Activated CD4-positive, alpha-beta T cell treated with anti-CD3 and anti-CD28 coated beads, Interleukin-2, amount 50 U/mL, for 1 hour (primary cell): ENCODE results near the gene GNPTG.
A peak's percentile ranks its signal among the peaks of the same experiment; 100 is the strongest.

Source experiments
- DNase-seq: peaks from one replicate; pipeline ENCODE4 v3.0.0-alpha.2; 2020

The GNPTG gene

DNA sequence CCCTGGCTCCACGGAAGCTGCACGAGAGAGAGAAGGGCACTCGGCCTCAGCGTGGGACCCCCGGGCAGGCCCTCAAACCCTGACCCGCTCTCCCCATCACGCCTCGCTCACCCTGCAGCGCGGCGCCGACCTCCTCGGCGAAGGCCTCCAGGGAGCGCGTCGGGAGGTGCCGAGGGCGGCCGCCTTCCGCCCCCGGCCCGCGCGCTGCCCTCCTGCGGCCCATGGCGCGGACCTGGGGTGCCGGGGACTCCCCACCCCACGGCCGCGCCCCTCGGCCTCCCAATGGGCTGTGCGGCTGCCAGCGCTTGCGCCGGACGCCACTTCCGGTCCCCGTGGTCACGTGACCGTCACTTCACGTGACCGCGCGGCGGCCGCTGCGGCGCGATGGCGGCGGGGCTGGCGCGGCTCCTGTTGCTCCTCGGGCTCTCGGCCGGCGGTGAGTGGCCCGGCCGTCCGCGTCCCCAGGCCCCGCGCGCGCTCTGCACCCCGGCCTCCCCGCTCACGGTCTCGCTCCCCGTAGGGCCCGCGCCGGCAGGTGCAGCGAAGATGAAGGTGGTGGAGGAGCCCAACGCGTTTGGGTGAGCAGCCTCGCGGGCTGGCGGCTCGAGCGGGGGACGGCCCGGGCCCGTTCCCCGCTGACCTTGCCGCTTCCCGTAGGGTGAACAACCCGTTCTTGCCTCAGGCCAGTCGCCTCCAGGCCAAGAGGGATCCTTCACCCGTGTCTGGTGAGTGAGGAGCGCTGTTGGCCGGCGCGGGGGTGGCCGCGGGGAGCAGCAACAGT is at the start of gene GNPTG, which contains the start of gene TSR3:
Gene GNPTG, plus strand, starts transcription at position 350 of the 781 bp plus-strand sequence. Its CDS starts 35 bp downstream, at position 385.
Gene TSR3, minus strand, starts transcription at position 297 of the 781 bp plus-strand sequence. Its CDS starts 74 bp downstream, at position 223.
- peak; percentile 79 for DNase-seq

DNA sequence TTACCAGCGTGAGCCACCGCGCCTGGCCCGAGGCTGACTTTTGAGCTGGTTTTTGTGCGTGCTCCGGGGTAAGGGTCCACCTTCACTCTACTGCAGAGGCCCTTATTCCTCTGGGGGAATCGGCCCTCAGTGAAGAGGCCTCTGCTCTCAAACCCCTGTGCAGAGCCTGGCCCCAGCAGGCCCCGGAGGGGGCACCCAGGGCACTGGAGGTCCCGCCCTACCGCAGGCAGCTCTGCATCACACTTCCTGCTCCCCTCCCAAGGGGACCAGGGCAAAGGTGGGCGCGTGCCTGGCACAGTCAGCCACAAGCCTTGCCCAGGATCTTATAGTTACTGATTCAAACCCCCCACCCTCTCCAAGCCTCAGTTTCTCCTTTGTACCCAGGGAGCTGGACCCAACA is 45.9 kb upstream of the GNPTG start:
- no peak for DNase-seq

DNA sequence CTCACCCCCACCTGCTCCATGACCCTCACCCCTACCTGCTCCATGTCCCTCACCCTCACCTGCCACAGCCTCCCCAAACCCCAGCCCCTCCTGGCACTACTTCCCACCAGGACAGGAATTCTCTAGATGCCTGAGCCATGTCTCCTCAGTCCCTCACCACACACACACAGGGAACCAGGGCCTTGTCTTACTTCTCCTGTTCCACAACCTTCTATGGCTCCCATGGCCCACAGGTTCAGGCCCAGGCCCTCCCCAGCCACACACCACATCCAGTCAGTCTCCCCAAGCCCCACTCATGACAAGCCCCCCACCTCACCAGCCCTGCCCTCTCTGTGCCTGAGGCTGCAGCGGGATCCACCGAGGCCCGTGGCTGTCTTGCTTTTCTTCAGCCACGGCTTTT is 45.4 kb upstream of the GNPTG start:
- DNase-seq, result no peak

DNA sequence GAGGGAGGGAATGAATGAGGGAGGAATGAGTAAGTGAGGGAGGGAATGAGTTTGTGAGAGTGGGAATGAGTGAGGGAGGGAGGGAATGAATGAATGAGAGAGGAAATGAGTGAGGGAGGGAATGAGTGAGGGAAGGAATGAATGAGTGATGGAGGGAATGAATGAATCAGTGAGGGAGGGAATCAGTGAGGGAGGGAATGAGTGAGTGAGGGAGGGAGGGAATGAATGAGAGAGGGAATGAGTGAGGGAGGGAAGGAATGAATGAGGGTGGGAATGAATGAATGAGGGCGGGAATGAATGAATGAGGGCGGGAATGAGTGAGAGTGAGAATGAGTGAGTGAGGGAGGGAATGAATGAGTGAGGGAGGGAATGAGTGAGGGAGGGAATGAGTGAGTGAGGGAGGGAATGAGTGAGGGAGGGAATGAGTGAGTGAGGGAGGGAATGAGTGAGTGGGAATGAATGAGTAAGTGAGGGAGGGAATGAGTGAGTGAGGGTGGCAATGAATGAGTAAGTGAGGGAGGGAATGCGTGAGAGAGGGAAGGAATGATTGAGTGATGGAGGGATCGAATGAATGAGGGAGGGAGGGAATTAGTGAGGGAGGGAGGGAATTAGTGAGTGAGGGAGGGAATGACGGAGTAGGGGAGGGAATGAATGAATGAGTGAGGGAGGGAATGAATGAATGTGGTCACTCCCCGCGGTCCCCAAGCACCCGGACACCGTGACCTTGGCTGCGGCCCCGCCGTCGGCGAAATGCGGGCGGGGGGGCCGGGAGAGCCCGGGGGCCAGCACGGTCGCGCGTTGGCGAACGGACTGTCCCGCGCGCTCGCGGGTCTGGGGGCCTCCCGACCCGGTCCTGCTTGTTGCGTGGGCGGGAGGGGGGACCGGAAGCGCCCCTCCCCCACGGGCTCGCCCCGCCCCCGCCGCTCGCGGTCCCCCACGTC is 43.4 kb upstream of the GNPTG start:
- DNase-seq, result no peak

DNA sequence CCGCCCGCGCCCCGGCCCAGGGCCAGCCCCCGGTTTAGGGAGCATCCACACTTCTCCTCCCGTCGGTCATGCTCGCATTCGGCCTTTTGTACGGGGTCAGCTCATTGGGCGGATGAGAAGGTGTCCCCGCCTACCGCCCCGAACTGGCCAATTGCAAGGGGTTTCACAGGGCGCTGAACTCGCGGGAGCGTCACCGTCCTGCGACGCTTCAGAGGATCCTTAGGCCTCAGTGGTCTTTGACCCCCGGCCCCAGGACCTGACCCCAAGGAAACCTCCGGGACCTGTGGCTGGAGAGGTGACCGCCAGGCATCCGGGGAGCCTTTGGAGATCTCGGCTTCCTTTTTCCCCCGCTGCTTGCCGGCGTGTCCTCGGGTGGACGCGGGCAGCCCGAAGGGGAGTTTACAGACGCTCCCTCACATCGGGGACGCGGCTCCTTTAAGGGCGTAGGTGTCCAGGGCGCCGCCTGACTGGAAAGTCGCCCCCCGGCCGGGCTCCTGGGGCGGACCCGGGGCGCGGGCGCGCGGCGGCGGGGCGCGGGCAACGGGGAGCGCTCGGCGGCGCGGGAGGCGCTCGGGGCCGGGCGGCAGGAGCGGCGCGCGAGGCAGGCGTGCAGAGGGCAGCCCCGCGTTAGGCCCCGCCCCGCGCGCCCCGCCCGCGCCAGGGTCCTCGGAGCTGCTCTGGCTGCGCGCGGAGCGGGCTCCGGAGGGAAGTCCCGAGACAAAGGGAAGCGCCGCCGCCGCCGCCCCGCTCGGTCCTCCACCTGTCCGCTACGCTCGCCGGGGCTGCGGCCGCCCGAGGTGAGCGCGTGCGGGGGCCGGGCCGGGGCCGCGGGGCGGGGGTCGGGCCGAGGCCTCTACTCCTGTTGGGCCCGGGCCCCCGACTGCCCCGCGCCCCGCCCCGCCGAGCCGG is 42.5 kb upstream of the GNPTG start, which contains the start of gene UBE2I:
Gene UBE2I, plus strand, starts transcription at position 660 of the 909 bp plus-strand sequence. CDS start 4,395 bp downstream, outside the sequence.
- peak; percentile 97 for DNase-seq

GRCh38 chr16:1309888-1310831 is 41.6 kb upstream of the GNPTG start:
- peak; percentile 41 for DNase-seq

- DNase-seq, result peak; percentile 24
These were observed 40.9 kb upstream of the GNPTG start for GRCh38 chr16:1310832-1311200.

GRCh38 chr16:1311212-1311737 is 40.5 kb upstream of the GNPTG start:
- DNase-seq, result no peak

GRCh38 chr16:1311738-1312466 is 39.8 kb upstream of the GNPTG start:
- no peak for DNase-seq

DNA sequence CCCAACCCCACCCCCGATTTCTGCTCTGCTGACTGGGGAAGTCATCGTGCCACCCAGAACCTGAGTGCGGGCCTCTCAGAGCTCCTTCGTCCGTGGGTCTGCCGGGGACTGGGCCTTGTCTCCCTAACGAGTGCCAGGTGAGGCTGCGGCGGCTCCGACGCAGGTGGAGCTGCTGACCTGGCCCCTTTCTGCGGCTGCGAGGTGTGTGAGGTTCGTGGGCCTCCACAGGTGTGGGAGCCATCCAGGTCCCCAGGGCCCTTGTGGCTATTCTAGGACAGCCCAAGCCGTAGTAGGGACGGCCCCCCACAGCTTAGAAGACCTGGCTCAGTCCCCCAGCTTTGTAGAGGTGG is 39.3 kb upstream of the GNPTG start:
- DNase-seq, result no peak

DNA sequence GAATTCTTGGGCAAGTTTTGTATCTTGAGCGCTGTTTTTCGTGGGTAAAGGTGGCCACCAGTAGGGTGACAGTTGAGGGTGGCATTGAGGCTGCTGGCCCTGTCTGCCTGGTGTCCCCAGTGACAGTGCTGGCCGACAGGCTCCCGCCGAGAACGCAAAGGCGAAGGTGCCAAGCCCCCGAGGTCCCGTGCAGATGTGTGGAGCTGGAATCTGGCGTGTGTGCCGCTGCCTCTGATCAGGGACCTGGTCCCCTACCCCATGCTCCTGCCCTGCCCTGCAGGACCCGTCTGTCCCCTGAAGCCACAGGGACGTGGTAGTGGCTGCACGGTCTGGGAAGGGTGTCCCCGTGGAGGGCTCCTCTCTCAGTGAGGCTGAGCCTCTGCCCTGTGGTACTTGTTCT is 38.8 kb upstream of the GNPTG start:
- DNase-seq, result no peak

GRCh38 chr16:1313721-1314369 is 37.9 kb upstream of the GNPTG start:
- no peak for DNase-seq

GRCh38 chr16:1314399-1315068 is 37.2 kb upstream of the GNPTG start:
- no peak for DNase-seq

- DNase-seq, result no peak
These were observed 36.4 kb upstream of the GNPTG start for GRCh38 chr16:1315081-1316032.

GRCh38 chr16:1316033-1316405 is 35.7 kb upstream of the GNPTG start:
- DNase-seq, result no peak

GRCh38 chr16:1317479-1318267 is 34.1 kb upstream of the GNPTG start:
- no peak for DNase-seq

GRCh38 chr16:1318268-1318545 is 33.5 kb upstream of the GNPTG start:
- DNase-seq, result no peak

DNA sequence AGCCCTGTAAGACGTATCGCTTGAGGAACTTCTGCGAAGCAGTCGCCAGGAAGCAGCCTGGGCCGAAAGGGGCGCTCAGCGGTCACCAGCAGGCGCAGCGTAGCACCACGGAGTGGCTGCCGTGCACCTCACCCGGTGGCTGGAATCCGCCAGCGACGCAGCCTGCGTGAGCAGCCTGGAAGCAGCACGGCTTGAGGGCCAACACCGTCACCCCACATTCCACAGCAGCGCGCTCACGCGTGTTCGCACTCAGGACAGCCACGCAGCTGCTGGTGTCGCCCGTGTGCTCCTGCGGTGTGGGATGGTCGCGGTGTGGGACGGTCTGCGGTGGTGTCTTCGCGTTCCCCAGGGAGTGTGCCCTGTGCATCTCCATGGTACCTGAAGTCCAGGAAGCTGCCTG is 32.7 kb upstream of the GNPTG start:
- DNase-seq, result no peak
